GM12864 (cell line): ENCODE measurements around the gene IHH.

ENCODE experiments used
- DNase-seq: peaks from one replicate; pipeline ENCODE4 v3.0.0-alpha.2; 2011; ENCODE audit warnings: low read depth
- H3K4me3 ChIP-seq: 2 replicates; pipeline ENCODE4 v1.5.1; 2011; ENCODE audit warnings: mild to moderate bottlenecking, low read depth, low read length, control low read depth
- TF ChIP-seq, protein P1 (sequence below): IDR thresholded peaks from 2 replicates; pipeline ENCODE4 v1.5.1; 2011; ENCODE audit warnings: low read depth, mild to moderate bottlenecking, moderate library complexity, low read length, control low read depth, inconsistent platforms; ENCODE audit errors: missing control alignments

IHH gene

DNA sequence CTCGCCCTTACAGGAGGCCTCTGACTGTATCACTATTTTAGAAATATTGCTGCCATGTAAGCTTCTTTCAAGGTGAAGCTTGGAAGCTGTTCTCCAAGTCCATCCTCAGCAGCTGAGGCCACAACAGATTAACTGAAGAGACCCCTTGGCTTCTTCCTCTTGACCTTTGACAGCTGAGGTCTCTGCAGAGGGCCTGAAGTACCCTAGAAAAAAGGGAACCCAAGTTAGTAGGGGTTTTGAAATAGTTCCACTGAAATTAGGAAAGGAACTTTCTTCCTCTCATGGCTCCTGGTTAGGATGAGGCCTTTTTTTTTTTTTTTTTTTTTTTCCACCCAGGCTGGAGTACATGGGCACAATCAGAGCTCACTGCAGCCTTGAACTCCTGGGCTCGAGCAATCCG is 15.5 kb upstream of the IHH start:
- no peak overlapping the region for H3K4me3 ChIP-seq
- DNase-seq: no peak
- TF ChIP-seq, protein P1, sequence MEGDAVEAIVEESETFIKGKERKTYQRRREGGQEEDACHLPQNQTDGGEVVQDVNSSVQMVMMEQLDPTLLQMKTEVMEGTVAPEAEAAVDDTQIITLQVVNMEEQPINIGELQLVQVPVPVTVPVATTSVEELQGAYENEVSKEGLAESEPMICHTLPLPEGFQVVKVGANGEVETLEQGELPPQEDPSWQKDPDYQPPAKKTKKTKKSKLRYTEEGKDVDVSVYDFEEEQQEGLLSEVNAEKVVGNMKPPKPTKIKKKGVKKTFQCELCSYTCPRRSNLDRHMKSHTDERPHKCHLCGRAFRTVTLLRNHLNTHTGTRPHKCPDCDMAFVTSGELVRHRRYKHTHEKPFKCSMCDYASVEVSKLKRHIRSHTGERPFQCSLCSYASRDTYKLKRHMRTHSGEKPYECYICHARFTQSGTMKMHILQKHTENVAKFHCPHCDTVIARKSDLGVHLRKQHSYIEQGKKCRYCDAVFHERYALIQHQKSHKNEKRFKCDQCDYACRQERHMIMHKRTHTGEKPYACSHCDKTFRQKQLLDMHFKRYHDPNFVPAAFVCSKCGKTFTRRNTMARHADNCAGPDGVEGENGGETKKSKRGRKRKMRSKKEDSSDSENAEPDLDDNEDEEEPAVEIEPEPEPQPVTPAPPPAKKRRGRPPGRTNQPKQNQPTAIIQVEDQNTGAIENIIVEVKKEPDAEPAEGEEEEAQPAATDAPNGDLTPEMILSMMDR: no peak

DNA sequence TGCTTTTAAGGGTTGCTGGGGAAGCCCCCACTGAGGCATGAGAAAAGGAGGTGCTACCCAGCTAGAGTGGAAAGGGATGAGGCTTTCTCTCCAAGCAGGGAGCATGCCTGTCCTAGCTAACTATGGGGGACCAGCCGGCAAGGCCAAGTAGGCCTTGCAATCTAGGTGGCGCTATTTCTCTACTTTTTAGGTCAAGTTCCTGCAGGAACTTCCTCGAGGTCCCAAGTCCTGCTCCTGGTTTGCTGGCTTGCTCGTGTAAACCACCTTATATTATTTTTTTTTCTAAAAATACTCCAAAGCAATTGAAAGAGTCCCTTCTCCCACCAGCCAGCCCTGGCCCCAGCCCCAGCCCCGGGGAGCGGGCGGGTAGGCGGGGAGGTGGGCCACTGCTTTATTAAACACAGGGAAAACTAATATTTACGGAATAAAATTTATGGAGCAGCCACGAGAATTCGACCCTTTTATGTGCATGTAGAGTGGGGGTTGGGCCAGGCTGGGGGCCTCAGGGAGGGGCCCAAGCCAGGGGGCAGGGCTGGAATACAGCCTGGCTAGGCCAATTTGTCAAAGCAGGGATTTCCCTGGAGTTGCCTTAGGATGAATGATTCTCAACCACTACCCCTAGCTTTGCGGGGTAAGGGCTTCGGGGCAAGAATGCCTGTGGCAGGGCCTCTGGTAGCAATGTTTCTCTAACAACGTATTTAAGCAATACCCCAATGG is 12.8 kb upstream of the IHH start:
- TF ChIP-seq, protein P1: peak; percentile 78
- no peak overlapping the region for H3K4me3 ChIP-seq
- DNase-seq: no peak

DNA sequence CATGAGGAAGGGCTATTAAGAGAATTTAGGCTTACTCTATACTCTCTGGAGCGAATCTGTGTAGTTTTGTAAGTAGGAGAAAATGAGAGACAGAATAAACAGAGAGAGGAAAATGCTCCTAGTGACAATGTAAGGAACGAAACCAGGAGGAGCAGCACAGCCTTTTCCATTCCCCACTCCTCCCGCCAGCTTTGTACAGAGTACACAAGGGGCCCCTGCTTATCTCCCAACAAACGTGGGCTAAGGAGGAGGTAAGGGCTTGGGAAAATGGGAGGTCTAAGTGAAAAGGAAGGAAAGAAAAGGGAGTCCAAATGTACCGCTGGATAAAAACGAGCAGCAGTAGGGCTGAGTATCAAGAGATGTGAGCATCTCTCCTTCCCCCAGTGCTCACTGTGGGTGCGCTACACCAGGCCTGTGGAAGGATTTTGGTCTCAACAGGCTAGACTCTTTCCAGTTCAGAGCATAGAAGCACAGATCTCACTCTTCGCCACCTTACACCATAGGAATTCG is 12.1 kb upstream of the IHH start:
- TF ChIP-seq, protein P1: no peak
- H3K4me3 ChIP-seq: no peak overlapping the region
- no peak for DNase-seq

DNA sequence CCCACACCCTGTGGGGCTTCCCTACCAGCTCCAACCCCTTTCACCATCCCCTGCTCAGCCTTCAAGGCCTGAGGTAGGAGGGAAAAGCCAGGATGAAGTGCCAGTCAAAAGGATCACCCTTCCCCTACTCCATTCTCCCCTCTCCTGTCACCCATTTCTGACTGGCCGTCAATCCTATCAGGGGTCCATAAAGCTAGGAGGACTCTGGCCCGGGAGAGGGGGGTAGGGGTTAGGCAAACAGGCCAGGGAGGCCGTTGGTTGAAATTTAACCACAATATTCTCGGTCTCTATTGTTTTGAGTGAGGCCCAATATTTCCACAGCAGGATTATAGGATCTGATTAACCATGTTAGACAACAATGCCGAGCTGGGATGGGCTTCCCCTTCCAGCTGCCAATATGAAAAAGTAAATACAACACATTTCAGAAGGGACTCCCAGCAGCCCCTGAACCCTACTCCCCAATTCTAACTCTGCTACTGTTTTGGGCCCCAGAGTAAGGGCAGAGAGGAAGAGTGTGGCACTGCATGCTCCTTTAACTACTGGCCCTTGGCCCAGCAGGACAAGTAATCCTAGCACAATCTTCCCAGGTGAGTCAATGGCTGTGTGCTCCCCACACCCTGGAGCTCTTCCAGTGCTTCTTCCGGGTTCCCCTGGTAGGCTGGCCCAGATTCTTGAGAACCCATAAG is 10.6 kb upstream of the IHH start:
- no peak overlapping the region for H3K4me3 ChIP-seq
- no peak for DNase-seq
- TF ChIP-seq, protein P1: no peak

DNA sequence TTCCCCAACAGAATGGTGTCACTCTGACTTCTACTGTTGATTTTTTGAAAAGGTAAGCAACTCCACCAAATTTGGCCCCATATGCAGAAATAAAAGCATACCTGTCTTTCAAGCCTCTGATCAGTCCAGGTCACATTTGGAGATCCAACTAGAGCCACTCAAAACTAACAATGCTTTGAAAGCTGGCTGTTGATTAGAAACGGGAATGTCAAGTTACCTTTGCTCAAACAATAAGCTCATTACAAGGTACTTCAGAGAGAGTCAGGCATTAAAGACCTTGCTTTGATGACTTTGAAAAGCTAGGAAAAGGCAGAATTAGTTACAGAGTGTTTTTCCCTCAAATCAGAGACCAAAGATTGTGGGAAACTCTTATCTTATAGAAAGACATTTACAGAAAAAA is 4.8 kb upstream of the IHH start:
- TF ChIP-seq, protein P1: no peak
- no peak overlapping the region for H3K4me3 ChIP-seq
- DNase-seq: no peak

DNA sequence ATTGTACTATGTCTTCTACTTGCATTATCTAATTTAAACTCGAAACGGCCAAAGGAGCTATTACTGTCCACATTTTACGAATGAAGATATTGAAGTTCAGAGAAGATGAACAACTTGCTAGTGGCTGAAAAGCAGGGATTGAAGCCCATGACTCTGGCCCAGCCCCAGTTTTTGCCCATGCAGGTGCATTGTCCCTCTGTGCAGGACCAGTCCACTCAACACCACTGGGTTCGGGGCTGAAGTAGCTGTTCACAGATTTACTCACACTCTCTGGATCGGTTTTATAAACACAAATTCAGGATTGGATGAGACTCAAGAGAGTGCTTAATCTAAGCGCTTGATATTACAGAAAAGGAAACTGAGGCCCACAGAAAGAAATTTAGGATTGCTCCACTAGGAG is 1.4 kb upstream of the IHH start:
- no peak overlapping the region for H3K4me3 ChIP-seq
- TF ChIP-seq, protein P1: no peak
- no peak for DNase-seq
